Stimulated activated memory B cell treated with anti-CD40 and anti-IgM and Interleukin-4, amounts not matched to agents 10 μg/mL and 1 μg/mL and 100 μg/mL, for 72 hours (primary cell): ENCODE data around the gene SHROOM4.

ENCODE experiments used
- ATAC-seq: fragments of 150-1000 bp; cut with Tn5 transposase; 2 replicates; pipeline ENCODE4 v1.10.0; 2021
- H3K27ac Mint-ChIP-seq: one replicate; pipeline ENCODE4 v1.8.0; 2022; ENCODE audit warnings: mild to moderate bottlenecking, mixed read lengths
- H3K27me3 Mint-ChIP-seq: one replicate; pipeline ENCODE4 v1.8.0; 2022; ENCODE audit warnings: mixed read lengths
- H3K36me3 Mint-ChIP-seq: one replicate; pipeline ENCODE4 v1.8.0; 2022; ENCODE audit warnings: mixed read lengths
- H3K4me1 Mint-ChIP-seq: one replicate; pipeline ENCODE4 v1.8.0; 2022; ENCODE audit warnings: mixed read lengths
- H3K4me3 Mint-ChIP-seq: one replicate; pipeline ENCODE4 v1.8.0; 2022; ENCODE audit warnings: mild to moderate bottlenecking, moderate library complexity, mixed read lengths
- H3K9me3 Mint-ChIP-seq: one replicate; pipeline ENCODE4 v1.8.0; 2022; ENCODE audit warnings: mixed read lengths

SHROOM4 gene

GRCh38 chrX:50747471-50747900 lies 66.5 kb downstream of the SHROOM4 start:
- no peaks in the 10 kb centered on the region for H3K9me3 Mint-ChIP-seq
- H3K27me3 Mint-ChIP-seq = peaks cover 15% of the 10 kb centered on the region
- H3K4me1 Mint-ChIP-seq = no peaks in the 10 kb centered on the region
- H3K36me3 Mint-ChIP-seq = no peaks in the 10 kb centered on the region
- no peak overlapping the region for H3K27ac Mint-ChIP-seq
- no peak overlapping the region for H3K4me3 Mint-ChIP-seq
- no peak for ATAC-seq

GRCh38 chrX:50736656-50737055 lies 77.3 kb downstream of the SHROOM4 start:
- Mint-ChIP-seq H3K27me3 (peaks cover 13% of the 10 kb centered on the region), H3K4me3 (no peak overlapping the region)

GRCh38 chrX:50726296-50726695 lies 87.7 kb downstream of the SHROOM4 start:
- H3K4me3 Mint-ChIP-seq = no peak overlapping the region
- ATAC-seq = no peak
- no peaks in the 10 kb centered on the region for H3K36me3 Mint-ChIP-seq
- no peaks in the 10 kb centered on the region for H3K4me1 Mint-ChIP-seq
- H3K9me3 Mint-ChIP-seq = no peaks in the 10 kb centered on the region
- H3K27me3 Mint-ChIP-seq = peaks cover 17% of the 10 kb centered on the region
- no peak overlapping the region for H3K27ac Mint-ChIP-seq

More at GRCh38 chrX:50736656-50737055, 77.3 kb downstream of the SHROOM4 start:
- H3K36me3 Mint-ChIP-seq = no peaks in the 10 kb centered on the region
- no peak overlapping the region for H3K27ac Mint-ChIP-seq
- no peaks in the 10 kb centered on the region for H3K9me3 Mint-ChIP-seq
- no peaks in the 10 kb centered on the region for H3K4me1 Mint-ChIP-seq
- no peak for ATAC-seq

- no peak for ATAC-seq
- H3K9me3 Mint-ChIP-seq = no peaks in the 10 kb centered on the region
- no peaks in the 10 kb centered on the region for H3K4me1 Mint-ChIP-seq
- H3K4me3 Mint-ChIP-seq = no peak overlapping the region
- no peaks in the 10 kb centered on the region for H3K36me3 Mint-ChIP-seq
- H3K27me3 Mint-ChIP-seq = peaks cover 17% of the 10 kb centered on the region
- H3K27ac Mint-ChIP-seq = no peak overlapping the region
These were observed 88.7 kb downstream of the SHROOM4 start for GRCh38 chrX:50725310-50725709.

- no peaks in the 10 kb centered on the region for H3K4me1 Mint-ChIP-seq
- H3K4me3 Mint-ChIP-seq = no peak overlapping the region
- no peaks in the 10 kb centered on the region for H3K9me3 Mint-ChIP-seq
- H3K36me3 Mint-ChIP-seq = no peaks in the 10 kb centered on the region
- H3K27me3 Mint-ChIP-seq = peaks cover 3% of the 10 kb centered on the region
- no peak overlapping the region for H3K27ac Mint-ChIP-seq
- ATAC-seq = no peak
These were observed 91.0 kb downstream of the SHROOM4 start for GRCh38 chrX:50723006-50723405.

GRCh38 chrX:50721764-50722521 lies 92.1 kb downstream of the SHROOM4 start:
- Mint-ChIP-seq H3K36me3 (no peaks in the 10 kb centered on the region), H3K27ac (no peak overlapping the region), H3K27me3 (no peaks in the 10 kb centered on the region), H3K9me3 (no peaks in the 10 kb centered on the region), H3K4me3 (no peak overlapping the region), H3K4me1 (no peaks in the 10 kb centered on the region)
- no peak for ATAC-seq

GRCh38 chrX:50719614-50720013 lies 94.4 kb downstream of the SHROOM4 start:
- Mint-ChIP-seq H3K27ac (no peak overlapping the region), H3K36me3 (no peaks in the 10 kb centered on the region), H3K9me3 (no peaks in the 10 kb centered on the region), H3K27me3 (no peaks in the 10 kb centered on the region), H3K4me3 (no peak overlapping the region), H3K4me1 (no peaks in the 10 kb centered on the region)
- ATAC-seq = no peak

GRCh38 chrX:50718776-50719175 lies 95.2 kb downstream of the SHROOM4 start:
- no peak overlapping the region for H3K4me3 Mint-ChIP-seq
- H3K9me3 Mint-ChIP-seq = no peaks in the 10 kb centered on the region
- H3K27ac Mint-ChIP-seq = no peak overlapping the region
- H3K27me3 Mint-ChIP-seq = no peaks in the 10 kb centered on the region
- H3K4me1 Mint-ChIP-seq = no peaks in the 10 kb centered on the region
- H3K36me3 Mint-ChIP-seq = no peaks in the 10 kb centered on the region
- no peak for ATAC-seq

- H3K9me3 Mint-ChIP-seq = no peaks in the 10 kb centered on the region
- no peak for ATAC-seq
These were observed 97.3 kb downstream of the SHROOM4 start for GRCh38 chrX:50716706-50717105.

GRCh38 chrX:50712777-50713176 lies 101.2 kb downstream of the SHROOM4 start:
- ATAC-seq = no peak
- no peaks in the 10 kb centered on the region for H3K27me3 Mint-ChIP-seq
- H3K27ac Mint-ChIP-seq = no peak overlapping the region
- H3K36me3 Mint-ChIP-seq = no peaks in the 10 kb centered on the region
- H3K4me1 Mint-ChIP-seq = no peaks in the 10 kb centered on the region
- no peaks in the 10 kb centered on the region for H3K9me3 Mint-ChIP-seq
- H3K4me3 Mint-ChIP-seq = no peak overlapping the region

More at GRCh38 chrX:50716706-50717105, 97.3 kb downstream of the SHROOM4 start:
- Mint-ChIP-seq H3K27me3 (no peaks in the 10 kb centered on the region), H3K4me3 (no peak overlapping the region), H3K27ac (no peak overlapping the region), H3K36me3 (no peaks in the 10 kb centered on the region), H3K4me1 (no peaks in the 10 kb centered on the region)

GRCh38 chrX:50711907-50712306 lies 102.1 kb downstream of the SHROOM4 start:
- Mint-ChIP-seq H3K27ac (no peak overlapping the region), H3K9me3 (no peaks in the 10 kb centered on the region), H3K4me3 (no peak overlapping the region), H3K27me3 (no peaks in the 10 kb centered on the region), H3K4me1 (no peaks in the 10 kb centered on the region), H3K36me3 (no peaks in the 10 kb centered on the region)
- ATAC-seq = no peak

GRCh38 chrX:50707955-50708699 lies 105.9 kb downstream of the SHROOM4 start:
- ATAC-seq = no peak
- no peaks in the 10 kb centered on the region for H3K27me3 Mint-ChIP-seq
- H3K4me3 Mint-ChIP-seq = no peak overlapping the region
- H3K4me1 Mint-ChIP-seq = no peaks in the 10 kb centered on the region
- peaks cover 3% of the 10 kb centered on the region for H3K9me3 Mint-ChIP-seq
- no peaks in the 10 kb centered on the region for H3K36me3 Mint-ChIP-seq
- no peak overlapping the region for H3K27ac Mint-ChIP-seq

- peaks cover 3% of the 10 kb centered on the region for H3K9me3 Mint-ChIP-seq
- no peak overlapping the region for H3K27ac Mint-ChIP-seq
- ATAC-seq = no peak
- no peaks in the 10 kb centered on the region for H3K4me1 Mint-ChIP-seq
- no peaks in the 10 kb centered on the region for H3K27me3 Mint-ChIP-seq
- H3K4me3 Mint-ChIP-seq = no peak overlapping the region
- no peaks in the 10 kb centered on the region for H3K36me3 Mint-ChIP-seq
These were observed 106.6 kb downstream of the SHROOM4 start for GRCh38 chrX:50707405-50707804.

GRCh38 chrX:50705042-50705441 lies 109.0 kb downstream of the SHROOM4 start:
- no peak for ATAC-seq
- Mint-ChIP-seq H3K4me1 (no peaks in the 10 kb centered on the region), H3K27me3 (no peaks in the 10 kb centered on the region), H3K9me3 (peaks cover 3% of the 10 kb centered on the region), H3K4me3 (no peak overlapping the region), H3K36me3 (no peaks in the 10 kb centered on the region), H3K27ac (no peak overlapping the region)

GRCh38 chrX:50704360-50704759 lies 109.6 kb downstream of the SHROOM4 start:
- Mint-ChIP-seq H3K9me3 (peaks cover 3% of the 10 kb centered on the region), H3K4me1 (no peaks in the 10 kb centered on the region), H3K27me3 (no peaks in the 10 kb centered on the region), H3K4me3 (no peak overlapping the region), H3K36me3 (no peaks in the 10 kb centered on the region), H3K27ac (no peak overlapping the region)
- no peak for ATAC-seq

GRCh38 chrX:50700921-50701320 lies 113.1 kb downstream of the SHROOM4 start:
- H3K9me3 Mint-ChIP-seq = peaks cover 3% of the 10 kb centered on the region
- H3K36me3 Mint-ChIP-seq = no peaks in the 10 kb centered on the region
- H3K27ac Mint-ChIP-seq = no peak overlapping the region

More at GRCh38 chrX:50700921-50701320, 113.1 kb downstream of the SHROOM4 start:
- ATAC-seq = no peak
- H3K27me3 Mint-ChIP-seq = no peaks in the 10 kb centered on the region
- no peaks in the 10 kb centered on the region for H3K4me1 Mint-ChIP-seq
- no peak overlapping the region for H3K4me3 Mint-ChIP-seq
